ENCODE data around the gene GMEB2. TPM values are rescaled to one million over a fixed set of nuclear protein-coding genes. Genes with fewer than 3 reads are reported as not detected.
A peak's percentile ranks its signal among the peaks of the same experiment; 100 is the strongest.

The GMEB2 gene
- total RNA-seq, 1 experiment from 2014 or later: 14.3 TPM

DNA sequence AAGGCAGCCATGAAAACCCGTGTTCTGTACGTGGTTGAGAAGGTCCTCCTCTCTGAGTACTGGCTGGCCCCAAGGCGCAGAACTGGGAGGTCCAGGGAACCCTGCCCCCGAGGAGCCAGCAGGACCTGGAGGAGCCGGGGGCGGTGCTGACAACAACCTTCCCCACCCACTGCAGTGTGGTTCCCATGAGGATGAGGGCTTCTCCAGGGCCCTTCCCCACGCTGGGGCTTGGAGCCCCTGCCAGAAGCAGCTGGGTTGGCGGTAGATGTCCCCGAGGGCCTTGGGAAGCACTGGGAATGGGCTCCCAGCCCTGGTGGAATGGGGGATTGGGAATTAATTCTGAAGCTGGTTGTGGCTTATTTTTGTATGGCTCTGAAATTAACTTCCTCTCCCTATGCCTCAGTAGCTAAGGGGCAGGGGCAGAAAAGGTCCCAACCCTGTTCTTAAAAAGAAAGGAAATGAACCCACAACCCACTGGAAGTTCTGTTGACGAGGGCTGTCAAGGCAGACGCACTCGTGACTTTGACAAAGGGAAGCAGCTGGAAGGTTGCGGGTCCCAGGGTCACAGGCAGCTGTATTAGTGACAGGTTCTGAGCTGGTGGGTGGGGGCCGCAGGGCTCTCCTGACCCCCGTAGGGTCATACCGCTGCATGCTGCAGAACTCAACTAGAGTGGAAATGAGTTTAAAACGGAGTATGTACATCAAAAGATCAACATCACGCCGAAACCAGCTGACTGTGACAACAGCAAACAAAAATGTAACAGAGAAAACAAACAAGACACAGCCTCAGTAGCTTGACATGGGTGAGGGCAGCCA is 38.9 kb downstream of the GMEB2 start:
- H3K27ac ChIP-seq (ENCODE audit: insufficient read length, low read depth, low read length): no peak overlapping the region

More for the DNA sequence above, 38.9 kb downstream of the GMEB2 start:
- Histone ChIP-seq H2BK20ac (ENCODE audit: low read depth, low read length, poor library complexity, severe bottlenecking) (no peak overlapping the region), H3K18ac (ENCODE audit: insufficient read length, low read depth, low read length) (no peak overlapping the region), H2AFZ (ENCODE audit: low read length) (no peak overlapping the region), H3T11ph (ENCODE audit: low read length) (no peak overlapping the region), H3K79me2 (ENCODE audit: insufficient read depth, low read length) (no peaks in the 10 kb centered on the region), H2BK120ac (ENCODE audit: low read depth, low read length, poor library complexity, severe bottlenecking) (no peak overlapping the region), H3K4ac (ENCODE audit: low read depth, low read length) (no peak overlapping the region), H4K91ac (ENCODE audit: insufficient read length, low read depth, low read length) (no peak overlapping the region), H3K56ac (ENCODE audit: insufficient read length, low read depth, low read length) (no peak overlapping the region), H3K14ac (ENCODE audit: insufficient read depth, low read length) (no peak overlapping the region), H2AK5ac (ENCODE audit: insufficient read length, low read length) (no peak overlapping the region), H4K20me1 (ENCODE audit: control insufficient read depth, insufficient read depth, insufficient read length) (no peaks in the 10 kb centered on the region), H4K8ac (replicated peaks; ENCODE audit: insufficient read length, low read depth, low read length) (no peak overlapping the region), H2BK12ac (ENCODE audit: insufficient read length, low read depth, low read length) (no peak overlapping the region), H3K4me2 (ENCODE audit: insufficient read depth, insufficient read length, low read length) (no peak overlapping the region), H3K9ac (ENCODE audit: extremely low read depth, insufficient read length, low read length) (no peak overlapping the region), H3K9me3 (ENCODE audit: control insufficient read depth, low read depth, low read length) (no peaks in the 10 kb centered on the region), H3K4me1 (ENCODE audit: insufficient read depth, low read length) (no peaks in the 10 kb centered on the region), H3K27me3 (ENCODE audit: insufficient read depth, low read length) (no peaks in the 10 kb centered on the region), H3K23ac (ENCODE audit: insufficient read length, low read depth, low read length) (no peak overlapping the region), H3K79me1 (ENCODE audit: insufficient read depth, low read depth, low read length, poor library complexity, severe bottlenecking) (no peaks in the 10 kb centered on the region), H2BK5ac (ENCODE audit: insufficient read length, low read length) (no peak overlapping the region), H3K23me2 (ENCODE audit: insufficient read length, low read depth, low read length, poor library complexity, severe bottlenecking) (no peaks in the 10 kb centered on the region), H4K5ac (ENCODE audit: insufficient read length, low read depth, low read length) (no peak overlapping the region), H2BK15ac (ENCODE audit: low read depth, low read length) (no peak overlapping the region)
- Mint-ChIP-seq H3K27me3 (ENCODE audit: low read depth) (peaks cover 2% of the 10 kb centered on the region; the same call in 1 of the 2 replicates), H3K9me3 (no peaks in the 10 kb centered on the region), H3K4me1 (peaks cover 7 to 10% of the 10 kb centered on the region in 2 experiments), H3K36me3 (ENCODE audit: insufficient read depth in 1 of 3, low read depth in 3 of 3) (peaks cover 0 to 27% (median 20%) of the 10 kb centered on the region in 3 experiments), H3K4me3 (no peak overlapping the region), H3K27ac (peak overlapping the region in 2 of 3 experiments; percentile 68 to 79; a peak in 3 of 7 replicates)
- no CpG with 5 or more reads among the region's 19 CpGs for WGBS (ENCODE audit: extremely low coverage, insufficient read length, low lambda C conversion rate)
- TF ChIP-seq, protein P1, sequence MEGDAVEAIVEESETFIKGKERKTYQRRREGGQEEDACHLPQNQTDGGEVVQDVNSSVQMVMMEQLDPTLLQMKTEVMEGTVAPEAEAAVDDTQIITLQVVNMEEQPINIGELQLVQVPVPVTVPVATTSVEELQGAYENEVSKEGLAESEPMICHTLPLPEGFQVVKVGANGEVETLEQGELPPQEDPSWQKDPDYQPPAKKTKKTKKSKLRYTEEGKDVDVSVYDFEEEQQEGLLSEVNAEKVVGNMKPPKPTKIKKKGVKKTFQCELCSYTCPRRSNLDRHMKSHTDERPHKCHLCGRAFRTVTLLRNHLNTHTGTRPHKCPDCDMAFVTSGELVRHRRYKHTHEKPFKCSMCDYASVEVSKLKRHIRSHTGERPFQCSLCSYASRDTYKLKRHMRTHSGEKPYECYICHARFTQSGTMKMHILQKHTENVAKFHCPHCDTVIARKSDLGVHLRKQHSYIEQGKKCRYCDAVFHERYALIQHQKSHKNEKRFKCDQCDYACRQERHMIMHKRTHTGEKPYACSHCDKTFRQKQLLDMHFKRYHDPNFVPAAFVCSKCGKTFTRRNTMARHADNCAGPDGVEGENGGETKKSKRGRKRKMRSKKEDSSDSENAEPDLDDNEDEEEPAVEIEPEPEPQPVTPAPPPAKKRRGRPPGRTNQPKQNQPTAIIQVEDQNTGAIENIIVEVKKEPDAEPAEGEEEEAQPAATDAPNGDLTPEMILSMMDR (conservative IDR thresholded peaks at IDR 0.05): no peak
- no peak for DNase-seq
